T-cell (primary cell): ENCODE measurements around the gene OTUD3. TPM values are rescaled to one million over a fixed set of nuclear protein-coding genes. Genes with fewer than 3 reads are reported as not detected.

Experiments
- ATAC-seq, 4 experiments: fragments of 200-7000 bp in 3 of 4; fragments of 150-1000 bp in 1 of 4; cut with Tn5 transposase; replicated peaks in 1 of 4; 1 replicate in 3 of 4; 2 replicates in 1 of 4; pipeline ENCODE4 v1.10.0; 2021; ENCODE audit warnings: moderate library complexity in 3 of 4, mild to moderate bottlenecking in 2 of 4, moderate number of reproducible peaks in 1 of 4
- CTCF ChIA-PET, 2 donors: fragments of 300-600 bp; sonication (Branson Sonifier 250); formaldehyde crosslinking; loops; one replicate each; lab custom pipeline; 2022; ENCODE audit warnings: antibody characterized with exemption in 2 of 2; lab: Charles Lee
- POLR2A ChIA-PET, 2 donors: fragments of 300-600 bp; sonication (Branson Sonifier 250); formaldehyde crosslinking; loops; one replicate each; lab custom pipeline; 2022; ENCODE audit warnings: antibody characterized with exemption in 2 of 2; lab: Charles Lee
- DNase-seq, 35 experiments: peaks; one replicate each; pipeline versions ENCODE4 v3.0.0 to v3.0.0-alpha.2; 2013 to 2023
- H3K27ac ChIP-seq: one replicate; pipeline ENCODE4 v1.5.1; 2013; ENCODE audit warnings: low read length
- H3K27me3 ChIP-seq, 2 experiments: replicated peaks in 1 of 2; 1 replicate in 1 of 2; 2 replicates in 1 of 2; pipeline versions ENCODE4 v1.6.1 to v1.7.0; 2013; ENCODE audit warnings: low read length in 1 of 2, mixed read lengths in 1 of 2; ENCODE audit not compliant: control insufficient read depth in 2 of 2, insufficient read depth in 2 of 2; ENCODE audit errors: extremely low read depth in 1 of 2
- H3K36me3 ChIP-seq, 2 donors: 1 replicate in 1 of 2; 2 replicates in 1 of 2; pipeline versions ENCODE4 v1.6.1 to v1.7.0; 2013; ENCODE audit warnings: low read length in 1 of 2; ENCODE audit not compliant: control insufficient read depth in 2 of 2, insufficient read depth in 1 of 2; ENCODE audit errors: extremely low read depth in 1 of 2
- H3K4me1 ChIP-seq, 2 experiments: 1 replicate in 1 of 2; 2 replicates in 1 of 2; pipeline versions ENCODE4 v1.6.1 to v1.7.0; 2013; ENCODE audit warnings: low read length in 2 of 2, mixed read lengths in 1 of 2; ENCODE audit not compliant: insufficient read depth in 2 of 2, control insufficient read depth in 1 of 2; ENCODE audit errors: extremely low read depth in 1 of 2
- H3K4me3 ChIP-seq, 2 donors: 1 replicate in 1 of 2; 2 replicates in 1 of 2; pipeline versions ENCODE4 v1.5.1 to v1.7.0; 2013; ENCODE audit warnings: mild to moderate bottlenecking in 2 of 2, low read length in 1 of 2, moderate library complexity in 1 of 2; ENCODE audit not compliant: control insufficient read depth in 1 of 2; ENCODE audit errors: extremely low read depth in 1 of 2
- H3K9me3 ChIP-seq: 2 replicates; pipeline ENCODE4 v1.7.0; 2013
- H3K27ac Mint-ChIP-seq, 2 donors: one replicate each; pipeline ENCODE4 v1.8.0; 2020 to 2021; ENCODE audit warnings: mild to moderate bottlenecking in 2 of 2, mixed read lengths in 2 of 2
- H3K27me3 Mint-ChIP-seq, 2 donors: one replicate each; pipeline ENCODE4 v1.8.0; 2021 to 2022; ENCODE audit warnings: mixed read lengths in 2 of 2
- H3K36me3 Mint-ChIP-seq: one replicate; pipeline ENCODE4 v1.8.0; 2021; ENCODE audit warnings: mixed read lengths
- H3K4me1 Mint-ChIP-seq, 3 donors: one replicate each; pipeline ENCODE4 v1.8.0; 2020 to 2022; ENCODE audit warnings: mixed read lengths in 3 of 3, mild to moderate bottlenecking in 1 of 3
- H3K4me3 Mint-ChIP-seq, 3 donors: one replicate each; pipeline ENCODE4 v1.8.0; 2020 to 2022; ENCODE audit warnings: mild to moderate bottlenecking in 3 of 3, mixed read lengths in 3 of 3, moderate library complexity in 3 of 3
- H3K9me3 Mint-ChIP-seq, 3 donors: one replicate each; pipeline ENCODE4 v1.8.0; 2020 to 2022; ENCODE audit warnings: mixed read lengths in 3 of 3
- WGBS: methylation state at CpG from one replicate; pipeline ENCODE4 v1.1.5; 2013; ENCODE audit warnings: missing lambda C conversion rate; ENCODE audit not compliant: insufficient coverage; 5-methylcytosine and 5-hydroxymethylcytosine counted together
- total RNA-seq, 35 experiments: library from RNA in 6 of 35; stranded (reverse) in 6 of 35; fragments of 120-200 nt in 1 of 35; gene quantifications; one replicate each; pipeline versions ENCODE4 v1.2.1 to v1.2.4 and lab custom pipeline; 2013 to 2026

The OTUD3 gene, protein sequence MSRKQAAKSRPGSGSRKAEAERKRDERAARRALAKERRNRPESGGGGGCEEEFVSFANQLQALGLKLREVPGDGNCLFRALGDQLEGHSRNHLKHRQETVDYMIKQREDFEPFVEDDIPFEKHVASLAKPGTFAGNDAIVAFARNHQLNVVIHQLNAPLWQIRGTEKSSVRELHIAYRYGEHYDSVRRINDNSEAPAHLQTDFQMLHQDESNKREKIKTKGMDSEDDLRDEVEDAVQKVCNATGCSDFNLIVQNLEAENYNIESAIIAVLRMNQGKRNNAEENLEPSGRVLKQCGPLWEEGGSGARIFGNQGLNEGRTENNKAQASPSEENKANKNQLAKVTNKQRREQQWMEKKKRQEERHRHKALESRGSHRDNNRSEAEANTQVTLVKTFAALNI
- 10 to 100 TPM; 10.6 to 20.4 (median 13.6) TPM for total RNA-seq
- total RNA-seq (2013), result 11.0 TPM
- 17.3 to 44.6 (median 33.2) reads per million in 29 experiments for total RNA-seq (lab: John Stamatoyannopoulos, UW)

DNA sequence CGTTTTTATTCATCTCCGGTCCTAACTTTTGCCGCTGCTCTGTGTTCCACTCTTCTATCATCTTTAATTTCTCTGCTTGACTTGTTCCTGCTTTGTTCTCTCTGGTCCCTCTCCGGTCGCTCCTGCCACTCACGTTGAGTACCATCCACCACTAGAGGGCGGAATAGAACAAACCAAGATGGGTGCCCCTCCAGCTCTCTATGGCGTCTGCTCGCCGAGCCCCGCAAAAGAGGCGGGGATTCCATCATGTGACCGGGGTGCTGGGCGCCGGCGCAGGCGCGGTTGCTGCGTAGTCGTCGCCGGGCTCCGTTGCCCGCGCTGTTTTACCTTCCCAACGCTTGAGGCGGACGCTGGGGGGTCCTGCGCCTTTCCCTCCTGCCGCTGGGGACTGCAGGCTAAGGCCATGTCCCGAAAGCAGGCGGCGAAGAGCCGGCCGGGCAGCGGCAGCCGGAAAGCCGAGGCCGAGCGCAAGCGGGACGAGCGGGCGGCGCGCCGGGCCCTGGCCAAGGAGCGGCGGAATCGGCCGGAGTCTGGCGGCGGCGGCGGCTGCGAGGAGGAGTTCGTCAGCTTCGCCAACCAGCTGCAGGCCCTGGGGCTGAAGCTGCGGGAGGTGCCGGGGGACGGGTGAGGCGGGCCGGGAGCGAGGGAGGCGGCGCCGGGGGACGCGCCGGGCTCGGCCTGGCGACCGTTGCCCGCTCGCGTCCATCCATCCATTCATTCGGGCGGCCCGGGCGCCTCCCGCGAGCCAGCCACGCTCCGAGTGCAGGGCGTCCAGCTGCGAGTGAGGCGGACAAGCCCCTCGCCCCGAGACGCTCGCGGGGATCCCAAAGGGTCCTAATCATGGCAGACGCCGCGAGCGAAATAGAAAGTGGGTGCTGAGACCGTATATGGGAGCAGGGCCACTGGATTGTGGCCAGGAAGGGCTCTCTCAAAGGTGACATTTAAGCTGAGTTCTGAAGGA is at the start of gene OTUD3:
Gene OTUD3 (plus strand): TSS at position 285 of the 961 bp plus-strand sequence. CDS start 119 bp downstream, at position 404.
- DNase-seq (peak; percentile 81 to 99 (median 95)), ATAC-seq (peak; percentile 94 to 98 (median 96))
- Histone ChIP-seq H3K4me1 (peaks cover 3 to 24% of the 10 kb centered on the region in 2 experiments), H3K27ac (peak within 1 kb of the TSS; percentile 25), H3K9me3 (no peaks in the 10 kb centered on the region), H3K4me3 (peak within 1 kb of the TSS; percentile 69 to 77), H3K36me3 (peaks cover 0 to 2% of the 10 kb centered on the region in 2 donors), H3K27me3 (peaks cover 5 to 6% of the 10 kb centered on the region in 2 experiments)
- under 1% methylated on average over 97 of the region's 97 CpGs for WGBS
- H3K27ac Mint-ChIP-seq, result peak within 1 kb of the TSS; percentile 52 to 60
- H3K27me3 Mint-ChIP-seq, result peaks cover 6 to 10% of the 10 kb centered on the region in 2 donors
- H3K9me3 Mint-ChIP-seq, result no peaks in the 10 kb centered on the region
- H3K4me3 Mint-ChIP-seq, result peak within 1 kb of the TSS; percentile 81 to 82 (median 82)
- ChIA-PET CTCF (interaction anchor here in 1 of 2 donors (0.7 kb wide), 1 partner anchor 35 kb away, joined by 4 read pairs; no protein-coding TSS in a partner anchor), POLR2A (no interaction called here)
- peaks cover 41 to 43% (median 42%) of the 10 kb centered on the region in 3 donors for H3K4me1 Mint-ChIP-seq
- no peaks in the 10 kb centered on the region for H3K36me3 Mint-ChIP-seq

DNA sequence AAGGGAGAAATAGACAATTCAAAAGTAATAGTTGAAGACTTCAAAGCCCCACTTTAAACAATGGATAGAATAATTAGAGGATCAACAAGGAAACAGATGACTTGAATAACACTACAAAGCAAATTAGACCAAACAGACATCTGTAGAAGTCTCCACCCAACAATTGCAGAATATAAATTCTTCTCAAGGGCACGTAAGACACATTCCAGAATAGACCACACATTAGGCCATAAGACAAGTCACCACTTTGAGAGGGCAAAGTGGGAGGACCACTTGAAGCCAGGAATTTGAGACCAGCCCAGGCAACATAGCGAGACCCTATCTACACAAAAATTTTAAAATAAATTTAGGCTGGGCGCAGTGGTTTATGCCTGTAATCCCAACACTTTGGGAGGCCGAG is 46.6 kb upstream of the OTUD3 start:
- WGBS, result 100% methylated on average over 1 of the region's 4 CpGs
- DNase-seq, result no peak
- Mint-ChIP-seq H3K4me3 (no peak overlapping the region), H3K27ac (no peak overlapping the region), H3K27me3 (peaks cover 20 to 48% of the 10 kb centered on the region in 2 donors), H3K4me1 (no peaks in the 10 kb centered on the region), H3K9me3 (no peaks in the 10 kb centered on the region), H3K36me3 (peaks cover 4% of the 10 kb centered on the region)
- H3K4me3 ChIP-seq, result no peak overlapping the region
- POLR2A ChIA-PET, result no interaction called here
- CTCF ChIA-PET, result no interaction called here
- no peaks in the 10 kb centered on the region for H3K36me3 ChIP-seq
- H3K27ac ChIP-seq, result no peak overlapping the region
- H3K9me3 ChIP-seq, result no peaks in the 10 kb centered on the region
- peaks cover 0 to 10% of the 10 kb centered on the region in 2 experiments for H3K27me3 ChIP-seq
- no peak for ATAC-seq
- H3K4me1 ChIP-seq, result no peaks in the 10 kb centered on the region

DNA sequence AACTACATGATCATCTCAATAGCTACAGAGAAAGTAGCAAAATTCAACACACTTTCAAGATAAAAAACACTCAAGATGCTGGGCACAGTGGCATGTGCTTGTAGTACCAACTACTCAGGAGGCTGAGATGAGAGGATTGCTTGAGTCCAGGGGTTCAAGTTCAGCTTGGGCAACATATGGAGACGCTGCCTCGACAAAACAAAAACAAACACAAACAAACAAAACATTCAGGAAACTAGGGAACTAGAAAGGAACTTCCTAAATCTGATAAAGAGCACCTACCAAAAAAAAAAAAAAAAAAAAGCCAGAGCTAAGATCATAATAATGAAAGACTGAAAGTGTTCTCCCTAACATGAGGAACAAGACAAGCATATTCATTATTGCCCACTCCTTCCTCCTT is 44.3 kb upstream of the OTUD3 start:
- ChIA-PET POLR2A (no interaction called here), CTCF (no interaction called here)
- peaks cover 0 to 6% of the 10 kb centered on the region in 2 experiments for H3K27me3 ChIP-seq
- peak overlapping the region in 1 of 2 donors; percentile 9 for H3K27ac Mint-ChIP-seq
- H3K27me3 Mint-ChIP-seq, result peaks cover 12 to 28% of the 10 kb centered on the region in 2 donors
- WGBS, result no CpG with 5 or more reads among the region's 2 CpGs
- H3K36me3 Mint-ChIP-seq, result no peaks in the 10 kb centered on the region
- H3K4me1 Mint-ChIP-seq, result no peaks in the 10 kb centered on the region
- no peak overlapping the region for H3K4me3 Mint-ChIP-seq
- no peaks in the 10 kb centered on the region for H3K4me1 ChIP-seq
- no peaks in the 10 kb centered on the region for H3K9me3 Mint-ChIP-seq
- H3K9me3 ChIP-seq, result no peaks in the 10 kb centered on the region
- DNase-seq (no peak), ATAC-seq (no peak)
- H3K36me3 ChIP-seq, result no peaks in the 10 kb centered on the region
- no peak overlapping the region for H3K27ac ChIP-seq
- no peak overlapping the region for H3K4me3 ChIP-seq

DNA sequence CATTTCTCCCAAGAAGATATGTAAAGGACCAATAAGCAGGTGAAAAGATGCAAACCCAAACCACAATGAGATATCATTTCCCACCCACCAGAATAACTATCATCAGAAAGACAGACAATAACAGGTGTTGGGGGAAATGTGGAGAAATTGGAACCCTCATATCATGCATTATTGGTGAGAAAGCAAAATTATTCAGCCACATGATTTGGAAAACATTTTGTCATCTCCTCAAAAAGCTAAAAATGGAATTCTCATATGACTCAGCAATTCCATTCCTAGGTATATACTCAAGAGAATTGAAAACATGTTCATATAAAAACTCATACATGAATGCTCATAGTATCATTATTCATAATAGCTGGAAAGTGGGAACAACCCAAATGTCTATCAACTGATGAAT is 42.0 kb upstream of the OTUD3 start:
- no peaks in the 10 kb centered on the region for H3K36me3 ChIP-seq
- CTCF ChIA-PET, result no interaction called here
- H3K4me1 ChIP-seq, result no peaks in the 10 kb centered on the region
- no peak overlapping the region for H3K27ac ChIP-seq
- H3K9me3 ChIP-seq, result no peaks in the 10 kb centered on the region
- Mint-ChIP-seq H3K36me3 (no peaks in the 10 kb centered on the region), H3K27ac (no peak overlapping the region), H3K9me3 (no peaks in the 10 kb centered on the region), H3K4me3 (no peak overlapping the region), H3K4me1 (no peaks in the 10 kb centered on the region), H3K27me3 (peaks cover 22% of the 10 kb centered on the region in 2 donors)
- POLR2A ChIA-PET, result no interaction called here
- ATAC-seq (no peak), DNase-seq (no peak)
- H3K27me3 ChIP-seq, result peaks cover 0 to 4% of the 10 kb centered on the region in 2 experiments
- H3K4me3 ChIP-seq, result no peak overlapping the region

DNA sequence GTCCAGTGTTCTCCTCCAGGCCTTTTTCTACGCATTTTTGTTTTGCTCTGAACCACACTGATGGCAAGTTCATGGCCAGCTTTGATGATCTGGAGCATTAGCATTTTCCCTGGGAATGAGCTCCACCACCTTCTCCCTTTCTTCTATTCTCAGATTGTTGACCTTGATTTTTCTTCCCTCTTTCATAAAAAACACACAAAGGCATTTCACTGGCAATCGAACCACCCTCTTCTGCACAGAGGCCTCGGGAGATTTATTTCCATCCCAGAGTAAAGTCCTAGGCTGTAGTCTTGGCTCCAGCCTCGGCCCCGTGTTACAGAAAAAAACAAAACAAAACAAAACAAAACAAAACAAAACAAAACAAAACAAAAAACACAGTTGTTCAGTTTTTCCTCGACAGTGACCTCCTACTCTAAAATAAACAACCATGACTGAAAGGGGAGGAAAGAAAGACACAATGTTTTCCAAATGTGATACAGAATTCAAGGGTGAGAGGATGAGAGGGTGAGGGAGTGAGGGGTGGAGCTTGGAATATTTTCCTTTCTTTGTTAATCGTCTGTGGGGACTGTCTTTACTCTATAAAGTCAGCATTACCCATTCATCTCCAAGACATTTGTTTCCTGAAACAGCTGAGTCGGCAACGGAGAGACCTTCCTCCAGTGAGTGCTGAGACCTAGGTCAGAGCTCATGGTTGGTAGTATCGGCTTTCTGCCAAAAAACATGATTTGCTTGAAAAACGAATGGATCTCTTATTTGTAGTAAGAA is 37.3 kb upstream of the OTUD3 start:
- Histone ChIP-seq H3K4me3 (no peak overlapping the region), H3K27me3 (peaks cover 6 to 11% of the 10 kb centered on the region in 2 experiments), H3K36me3 (no peaks in the 10 kb centered on the region), H3K9me3 (no peaks in the 10 kb centered on the region), H3K4me1 (no peaks in the 10 kb centered on the region), H3K27ac (no peak overlapping the region)
- Mint-ChIP-seq H3K36me3 (no peaks in the 10 kb centered on the region), H3K4me1 (no peaks in the 10 kb centered on the region), H3K9me3 (no peaks in the 10 kb centered on the region), H3K27ac (no peak overlapping the region), H3K27me3 (peaks cover 23 to 28% of the 10 kb centered on the region in 2 donors), H3K4me3 (no peak overlapping the region)
- WGBS, result 41% methylated on average over 7 of the region's 11 CpGs
- DNase-seq, result no peak
- ChIA-PET CTCF (no interaction called here), POLR2A (no interaction called here)
- no peak for ATAC-seq

DNA sequence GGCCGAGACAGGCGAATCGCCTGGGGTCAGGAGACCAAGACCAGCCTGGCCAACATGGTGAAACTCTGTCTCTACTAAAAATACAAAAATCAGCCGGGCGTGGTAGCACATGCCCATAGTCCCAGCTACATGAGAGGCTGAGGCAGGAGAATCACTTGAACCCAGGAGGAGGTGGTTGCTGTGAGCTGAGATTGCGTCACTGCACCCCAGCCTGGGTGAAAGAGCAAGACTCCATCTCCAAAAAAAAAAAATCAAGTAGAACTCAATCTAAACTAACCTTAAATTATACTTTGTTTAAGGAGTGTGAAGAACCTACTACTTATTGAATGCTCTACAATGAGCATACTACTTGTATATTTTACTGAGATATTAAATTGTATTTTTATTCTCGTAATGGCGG is 36.6 kb upstream of the OTUD3 start:
- Histone ChIP-seq H3K4me3 (no peak overlapping the region), H3K4me1 (no peaks in the 10 kb centered on the region), H3K9me3 (no peaks in the 10 kb centered on the region), H3K36me3 (no peaks in the 10 kb centered on the region), H3K27me3 (peaks cover 6 to 11% of the 10 kb centered on the region in 2 experiments), H3K27ac (no peak overlapping the region)
- Mint-ChIP-seq H3K36me3 (no peaks in the 10 kb centered on the region), H3K27ac (no peak overlapping the region), H3K4me3 (no peak overlapping the region), H3K9me3 (no peaks in the 10 kb centered on the region), H3K27me3 (peaks cover 24 to 28% of the 10 kb centered on the region in 2 donors), H3K4me1 (no peaks in the 10 kb centered on the region)
- ChIA-PET POLR2A (no interaction called here), CTCF (no interaction called here)
- ATAC-seq (no peak), DNase-seq (no peak)
- WGBS, result no CpG with 5 or more reads among the region's 8 CpGs
